Skeletal muscle satellite cell (primary cell): ENCODE measurements around the gene SAFB2.

ENCODE experiments used
- H3K27me3 ChIP-seq: 2 replicates; pipeline ENCODE4 v1.7.0; 2013; ENCODE audit warnings: low read length; ENCODE audit not compliant: control insufficient read depth, insufficient read depth
- H3K36me3 ChIP-seq: 2 replicates; pipeline ENCODE4 v1.7.0; 2013; ENCODE audit warnings: mild to moderate bottlenecking, control low read depth, low read length; ENCODE audit not compliant: insufficient read depth
- H3K4me1 ChIP-seq: 2 replicates; pipeline ENCODE4 v1.7.0; 2013; ENCODE audit warnings: low read length; ENCODE audit not compliant: control insufficient read depth, insufficient read depth
- H3K4me2 ChIP-seq: 2 replicates; pipeline ENCODE4 v1.7.0; 2013; ENCODE audit warnings: mild to moderate bottlenecking, low read length
- H3K4me3 ChIP-seq: 2 replicates; pipeline ENCODE4 v1.7.0; 2013; ENCODE audit warnings: low read length
- H3K9ac ChIP-seq: 2 replicates; pipeline ENCODE4 v1.7.0; 2013; ENCODE audit warnings: mild to moderate bottlenecking, low read depth, low read length, moderate library complexity
- H3K9me3 ChIP-seq: replicated peaks from 2 replicates; pipeline ENCODE4 v1.7.0; 2013; ENCODE audit warnings: mild to moderate bottlenecking, control low read depth, low read length

Gene SAFB2

DNA sequence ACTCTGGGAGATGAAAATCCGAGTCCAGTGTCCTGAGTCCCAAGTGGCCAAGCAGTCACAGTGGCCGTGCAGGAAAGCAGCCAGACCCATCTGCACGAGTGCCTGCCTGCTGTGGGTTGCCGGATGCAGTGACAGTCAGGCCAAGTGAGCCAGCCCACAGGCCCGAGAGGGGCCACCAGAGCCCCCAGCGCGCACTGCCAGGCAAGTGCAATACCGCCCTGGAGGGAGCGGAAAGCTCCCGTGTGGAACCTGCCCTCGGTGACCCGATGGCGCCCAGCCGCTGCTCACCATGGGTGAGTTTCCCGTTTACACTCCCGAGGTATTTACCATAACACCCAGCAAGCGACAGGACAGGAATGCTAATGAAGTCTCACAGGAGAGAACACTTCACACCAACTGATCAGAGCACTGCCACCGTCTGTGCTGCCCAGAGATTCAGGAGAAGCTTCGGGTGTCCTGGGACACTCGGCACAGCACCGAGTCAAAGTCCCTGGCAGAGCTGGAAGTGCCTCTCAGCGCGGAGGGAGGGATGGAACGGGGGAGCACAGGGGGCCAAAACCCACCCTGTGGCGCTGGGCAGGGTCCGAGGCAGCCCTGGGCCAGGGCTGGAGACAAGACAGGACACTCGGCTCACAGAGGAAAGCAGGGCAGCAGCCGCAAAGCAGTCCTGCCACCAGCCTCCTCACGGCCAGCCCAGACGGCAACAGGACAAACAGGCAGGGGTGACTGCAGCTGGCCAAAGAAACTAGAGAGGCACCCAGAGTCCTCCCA is 33.5 kb downstream of the SAFB2 start:
- peaks cover 18% of the 10 kb centered on the region for H3K4me1 ChIP-seq
- no peak overlapping the region for H3K4me2 ChIP-seq
- no peak overlapping the region for H3K4me3 ChIP-seq
- H3K9me3 ChIP-seq: no peaks in the 10 kb centered on the region
- no peak overlapping the region for H3K9ac ChIP-seq
- no peaks in the 10 kb centered on the region for H3K27me3 ChIP-seq
- peaks cover 73% of the 10 kb centered on the region for H3K36me3 ChIP-seq

DNA sequence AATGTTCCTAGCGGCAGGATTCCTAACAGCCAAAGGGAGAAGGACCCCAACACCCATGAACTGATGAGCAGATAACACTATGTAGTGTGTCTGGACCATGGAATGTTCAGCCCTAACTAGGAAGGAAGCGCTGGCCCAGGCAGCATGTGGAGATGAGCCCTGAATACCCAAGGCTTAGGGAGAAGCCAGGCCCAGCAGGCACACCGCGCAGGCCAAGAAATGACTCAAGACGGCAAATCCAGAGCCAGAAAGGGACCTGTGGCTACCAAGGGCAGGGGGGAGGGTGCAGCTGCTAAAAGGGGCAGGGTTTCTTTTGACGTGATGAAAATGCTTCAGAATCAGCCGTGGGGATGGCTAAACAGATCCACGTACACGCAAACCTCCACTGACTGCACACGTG is 34.1 kb downstream of the SAFB2 start:
- no peak overlapping the region for H3K9ac ChIP-seq
- no peak overlapping the region for H3K4me3 ChIP-seq
- no peaks in the 10 kb centered on the region for H3K9me3 ChIP-seq
- H3K36me3 ChIP-seq: peaks cover 67% of the 10 kb centered on the region
- H3K4me2 ChIP-seq: no peak overlapping the region
- peaks cover 18% of the 10 kb centered on the region for H3K4me1 ChIP-seq
- no peaks in the 10 kb centered on the region for H3K27me3 ChIP-seq

DNA sequence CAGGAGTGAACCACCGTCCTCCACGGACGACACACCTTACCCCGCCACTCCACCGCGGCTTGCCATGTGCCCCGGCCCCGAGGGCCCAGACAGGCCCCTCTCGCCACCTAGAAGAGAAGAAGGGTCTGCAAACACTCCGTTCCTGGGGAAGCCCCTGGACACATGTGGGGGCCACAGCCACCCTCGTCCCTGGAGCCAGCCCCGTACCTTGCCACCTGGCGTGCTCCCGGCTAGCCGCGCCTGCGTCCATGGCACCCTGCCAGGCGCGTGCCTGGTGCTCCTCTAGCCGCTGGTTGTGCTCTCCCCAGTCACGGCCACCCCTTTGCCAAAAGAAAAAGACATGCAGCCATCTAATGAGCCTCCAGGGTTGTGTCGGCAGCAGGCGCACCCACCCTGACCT is 34.9 kb downstream of the SAFB2 start:
- Histone ChIP-seq H3K27me3 (no peaks in the 10 kb centered on the region), H3K4me3 (no peak overlapping the region), H3K36me3 (peaks cover 62% of the 10 kb centered on the region), H3K4me1 (peaks cover 18% of the 10 kb centered on the region), H3K4me2 (no peak overlapping the region), H3K9me3 (no peaks in the 10 kb centered on the region), H3K9ac (no peak overlapping the region)

DNA sequence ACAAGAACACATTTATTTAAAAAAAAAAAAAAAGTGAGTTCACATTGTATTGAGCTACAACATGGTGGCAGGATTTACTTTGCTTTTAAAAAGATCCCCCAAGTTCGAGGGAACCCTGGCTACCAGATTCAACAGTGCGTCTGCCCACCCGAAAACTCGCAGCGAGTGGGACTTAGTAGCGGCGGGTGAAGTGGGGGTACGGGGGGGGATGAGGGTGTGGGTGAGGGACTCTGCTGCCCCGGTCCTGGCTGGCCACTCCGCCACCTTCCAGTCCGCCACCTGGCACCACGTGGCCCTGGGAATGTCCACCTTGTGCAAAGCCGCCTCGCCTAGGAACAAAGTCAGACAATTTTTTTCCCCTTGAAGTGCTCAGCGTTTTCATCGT is 35.5 kb downstream of the SAFB2 start:
- Histone ChIP-seq H3K27me3 (no peaks in the 10 kb centered on the region), H3K4me2 (no peak overlapping the region), H3K9me3 (no peaks in the 10 kb centered on the region), H3K4me1 (peaks cover 18% of the 10 kb centered on the region), H3K4me3 (no peak overlapping the region), H3K36me3 (peaks cover 56% of the 10 kb centered on the region), H3K9ac (no peak overlapping the region)

DNA sequence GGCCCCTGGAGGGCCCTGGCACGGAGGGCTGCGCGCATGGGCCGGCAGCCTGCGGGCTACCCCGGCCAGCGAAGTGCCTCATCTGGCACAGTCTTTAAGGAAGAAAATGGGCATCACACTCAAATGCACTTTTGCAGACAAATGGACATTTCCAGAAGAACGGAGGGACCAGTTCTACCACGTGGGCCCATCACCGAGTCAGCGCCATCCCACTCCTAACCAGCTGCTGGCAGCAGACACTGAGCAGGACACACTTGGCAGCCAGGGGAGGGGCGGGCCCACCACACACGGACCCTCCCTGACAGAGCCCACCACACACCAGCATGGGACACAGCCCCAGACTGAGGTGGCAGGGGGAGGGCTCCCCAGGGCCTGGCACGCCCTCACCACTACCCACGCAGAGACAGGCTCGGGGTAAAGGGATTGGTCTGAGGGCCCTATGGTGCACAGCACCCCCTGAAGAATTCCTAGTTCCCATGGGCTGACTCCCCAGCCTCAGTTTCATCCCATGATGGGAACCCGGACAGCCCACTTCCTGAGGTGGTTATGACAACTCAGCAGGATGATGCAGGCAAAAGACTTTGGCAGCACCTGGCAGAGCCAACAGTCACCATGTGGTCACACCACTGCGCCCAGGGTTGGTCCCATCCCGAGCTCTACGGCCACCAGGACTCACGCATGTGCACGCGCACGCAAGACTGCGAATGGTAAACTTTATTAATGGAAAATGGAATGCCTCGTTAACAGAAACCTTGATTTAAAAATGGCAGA is 36.1 kb downstream of the SAFB2 start:
- peaks cover 18% of the 10 kb centered on the region for H3K4me1 ChIP-seq
- H3K36me3 ChIP-seq: peaks cover 50% of the 10 kb centered on the region
- H3K9me3 ChIP-seq: no peaks in the 10 kb centered on the region
- H3K4me3 ChIP-seq: no peak overlapping the region
- no peaks in the 10 kb centered on the region for H3K27me3 ChIP-seq
- H3K9ac ChIP-seq: no peak overlapping the region
- H3K4me2 ChIP-seq: no peak overlapping the region

DNA sequence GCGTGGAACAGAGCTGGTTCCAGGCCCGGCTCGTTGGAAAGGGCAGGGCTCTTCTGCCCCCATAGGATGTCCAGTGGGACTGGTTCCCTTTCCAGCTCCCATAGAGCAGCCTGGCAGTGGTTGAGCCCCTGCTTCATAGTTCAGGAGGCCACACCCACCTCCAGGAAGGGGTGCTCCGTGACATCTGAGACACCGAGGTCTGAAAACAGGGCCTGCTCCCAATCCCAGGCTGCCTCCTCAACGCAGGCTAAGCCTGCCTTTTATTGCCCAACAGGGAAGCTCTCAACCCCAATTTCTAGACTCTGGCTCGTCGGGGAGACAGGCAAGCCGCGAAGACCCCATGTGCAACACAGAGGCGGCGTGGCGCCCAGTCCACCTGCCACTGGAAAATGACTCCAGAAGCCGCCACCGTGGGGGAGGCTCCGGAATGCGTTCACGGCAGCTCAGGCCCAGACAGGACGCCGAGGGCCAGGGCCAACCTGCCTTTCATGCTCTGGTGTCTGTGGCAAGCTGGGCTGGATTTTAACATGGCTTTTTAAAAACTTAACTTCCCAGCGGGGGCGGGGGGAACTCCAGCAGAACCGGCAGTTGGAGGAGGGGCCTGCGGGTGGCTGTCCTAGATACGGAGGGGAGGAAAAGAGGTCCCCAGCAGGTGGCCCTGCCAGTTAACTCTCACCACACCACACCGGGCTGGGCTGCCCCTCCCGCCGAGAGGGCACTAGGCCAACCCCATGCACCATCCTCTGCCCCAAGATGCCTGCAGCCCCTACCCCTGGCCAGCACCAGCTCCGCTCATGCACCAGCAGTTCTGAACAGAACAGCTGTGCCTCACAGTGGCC is 36.9 kb downstream of the SAFB2 start:
- Histone ChIP-seq H3K9ac (no peak overlapping the region), H3K4me3 (no peak overlapping the region), H3K9me3 (no peaks in the 10 kb centered on the region), H3K4me2 (no peak overlapping the region), H3K4me1 (peaks cover 18% of the 10 kb centered on the region), H3K27me3 (no peaks in the 10 kb centered on the region), H3K36me3 (peaks cover 46% of the 10 kb centered on the region)

DNA sequence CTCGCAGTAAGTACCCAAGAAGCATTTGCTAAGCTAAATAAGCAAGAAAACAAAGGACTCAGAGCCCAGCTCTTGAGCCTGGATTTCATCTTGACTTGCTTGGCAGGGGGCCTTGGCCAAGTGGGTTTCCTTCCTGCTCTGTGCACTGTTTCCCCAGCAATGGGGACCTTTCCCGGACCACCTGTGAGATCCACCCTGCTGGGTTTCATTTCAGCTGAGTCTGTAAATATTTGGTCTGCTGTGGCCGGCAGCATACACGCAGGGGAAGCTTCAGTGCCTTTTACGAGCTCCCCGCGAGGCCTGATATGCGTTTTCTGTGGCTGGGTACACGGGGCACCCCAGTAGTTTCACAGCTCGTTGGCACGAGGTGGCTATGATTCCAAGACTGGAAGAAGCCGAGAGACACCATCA is 42.4 kb downstream of the SAFB2 start:
- Histone ChIP-seq H3K36me3 (peaks cover 3% of the 10 kb centered on the region), H3K4me2 (no peak overlapping the region), H3K9ac (no peak overlapping the region), H3K4me1 (peaks cover 1% of the 10 kb centered on the region), H3K27me3 (no peaks in the 10 kb centered on the region), H3K9me3 (no peaks in the 10 kb centered on the region), H3K4me3 (no peak overlapping the region)

DNA sequence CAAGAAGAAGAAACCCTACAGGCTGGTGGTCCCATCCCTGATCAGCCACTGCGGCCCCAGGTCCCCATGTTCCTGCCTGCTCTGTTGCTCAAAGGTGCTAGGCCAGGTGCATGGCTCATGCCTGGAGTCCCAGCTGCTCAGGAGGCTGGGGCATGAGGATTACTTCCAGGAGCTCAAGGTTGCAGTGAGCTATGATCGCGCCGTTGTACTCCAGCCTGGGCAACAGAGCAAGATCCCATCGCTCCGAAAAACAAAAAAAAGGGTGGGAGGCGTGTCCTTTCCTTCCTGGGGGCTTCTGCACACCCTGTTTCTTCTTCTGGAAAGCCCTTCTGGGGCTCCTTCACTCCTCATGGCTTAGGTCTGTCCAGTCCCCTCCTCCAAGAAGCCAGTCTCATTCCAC is 42.9 kb downstream of the SAFB2 start:
- peaks cover 3% of the 10 kb centered on the region for H3K36me3 ChIP-seq
- H3K27me3 ChIP-seq: no peaks in the 10 kb centered on the region
- no peaks in the 10 kb centered on the region for H3K4me1 ChIP-seq
- H3K4me3 ChIP-seq: no peak overlapping the region
- no peaks in the 10 kb centered on the region for H3K9me3 ChIP-seq
- H3K4me2 ChIP-seq: no peak overlapping the region
- H3K9ac ChIP-seq: no peak overlapping the region

DNA sequence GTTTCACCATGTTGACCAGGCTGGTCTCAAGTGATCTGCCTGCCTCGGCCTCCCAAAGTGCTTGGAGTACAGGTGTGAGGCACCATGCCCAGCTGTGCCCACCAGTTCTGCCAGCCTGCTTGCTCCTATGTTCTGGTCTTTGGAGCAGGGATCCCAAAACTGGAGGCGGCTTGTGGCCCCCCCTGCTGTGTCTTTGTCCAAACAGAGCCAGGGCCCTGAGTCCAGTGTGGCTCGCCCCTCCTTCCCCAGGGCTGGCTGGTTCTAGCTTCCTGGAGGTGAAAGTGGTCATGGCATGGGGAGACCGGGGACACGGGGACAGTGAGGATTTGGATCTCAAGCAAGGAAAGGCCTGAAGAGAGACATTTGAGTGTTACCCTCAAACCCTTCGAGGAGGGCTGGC is 43.3 kb downstream of the SAFB2 start:
- no peaks in the 10 kb centered on the region for H3K27me3 ChIP-seq
- no peak overlapping the region for H3K9ac ChIP-seq
- H3K4me3 ChIP-seq: no peak overlapping the region
- no peaks in the 10 kb centered on the region for H3K9me3 ChIP-seq
- H3K4me2 ChIP-seq: no peak overlapping the region
- H3K4me1 ChIP-seq: no peaks in the 10 kb centered on the region
- H3K36me3 ChIP-seq: peaks cover 3% of the 10 kb centered on the region

DNA sequence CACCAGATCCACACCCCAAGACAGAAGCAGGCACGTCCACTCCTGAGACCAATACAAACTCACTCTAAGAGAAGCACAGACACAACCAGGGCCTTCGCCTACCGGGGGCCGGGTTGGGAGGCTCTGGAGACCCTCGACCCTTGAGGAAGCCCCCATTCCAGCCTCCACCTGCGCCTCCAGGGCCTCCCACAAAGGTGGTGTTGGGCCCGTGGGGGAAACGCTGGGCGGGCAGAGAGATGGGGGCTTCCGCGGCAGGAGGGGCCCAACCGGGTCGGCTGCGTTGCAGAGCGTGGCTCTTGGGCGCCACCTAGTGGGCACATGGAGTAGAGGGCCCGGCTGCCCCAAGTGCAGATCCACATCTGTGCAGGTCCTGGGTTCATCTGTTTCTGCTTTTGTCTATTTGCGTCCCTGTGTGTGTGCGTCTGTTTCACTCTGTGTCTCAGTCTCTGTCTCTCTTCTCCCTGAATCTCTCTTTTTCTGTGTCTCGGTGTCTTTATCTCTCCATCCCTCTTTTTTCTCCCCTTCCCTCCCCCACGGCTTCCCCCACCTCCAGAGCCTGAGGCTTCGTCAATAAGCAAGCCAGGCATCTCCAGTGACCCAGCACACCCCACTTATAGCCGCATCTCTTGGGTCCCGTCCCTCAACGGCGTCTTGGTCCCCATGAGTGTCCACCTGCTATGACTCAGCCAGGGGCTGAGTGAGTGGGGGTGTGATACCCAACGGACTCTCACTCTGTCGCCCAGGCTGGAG is 44.3 kb downstream of the SAFB2 start:
- Histone ChIP-seq H3K27me3 (no peaks in the 10 kb centered on the region), H3K9me3 (no peaks in the 10 kb centered on the region), H3K4me2 (peak overlapping the region; percentile 44), H3K36me3 (peaks cover 3% of the 10 kb centered on the region), H3K9ac (no peak overlapping the region), H3K4me1 (no peaks in the 10 kb centered on the region), H3K4me3 (no peak overlapping the region)

DNA sequence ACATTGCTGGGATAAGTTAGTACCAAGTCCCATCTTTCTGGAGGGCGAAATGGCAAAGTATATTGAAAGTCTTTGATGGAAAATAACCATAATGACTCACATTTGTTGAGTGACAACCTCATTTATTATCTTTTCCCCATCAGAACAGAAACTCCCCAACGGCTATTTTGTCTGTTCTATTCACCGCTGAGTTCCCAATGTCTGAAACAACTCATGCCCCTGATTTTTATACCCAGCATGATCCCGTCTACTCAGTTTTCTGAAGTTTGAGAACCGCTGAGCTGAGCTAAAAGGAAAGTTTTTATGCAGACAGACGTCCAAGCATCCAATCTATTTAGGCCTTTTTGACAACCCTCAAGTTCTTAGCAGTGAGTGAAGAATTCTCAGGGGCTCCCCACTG is 47.0 kb downstream of the SAFB2 start:
- no peak overlapping the region for H3K4me3 ChIP-seq
- H3K36me3 ChIP-seq: no peaks in the 10 kb centered on the region
- no peak overlapping the region for H3K9ac ChIP-seq
- H3K4me1 ChIP-seq: no peaks in the 10 kb centered on the region
- H3K4me2 ChIP-seq: no peak overlapping the region
- H3K9me3 ChIP-seq: no peaks in the 10 kb centered on the region
- no peaks in the 10 kb centered on the region for H3K27me3 ChIP-seq
